GM11168 (cell line): ENCODE measurements around the gene CNTNAP2.

Source experiments
- in situ Hi-C: fragments of 300-500 bp; cut with MboI; formaldehyde crosslinking; loops from one replicate; pipeline ENCODE4 v1.12.0; 2022; ENCODE audit warnings: low sequenced_read_pairs; ENCODE audit not compliant: unreplicated experiment

CNTNAP2 gene

DNA sequence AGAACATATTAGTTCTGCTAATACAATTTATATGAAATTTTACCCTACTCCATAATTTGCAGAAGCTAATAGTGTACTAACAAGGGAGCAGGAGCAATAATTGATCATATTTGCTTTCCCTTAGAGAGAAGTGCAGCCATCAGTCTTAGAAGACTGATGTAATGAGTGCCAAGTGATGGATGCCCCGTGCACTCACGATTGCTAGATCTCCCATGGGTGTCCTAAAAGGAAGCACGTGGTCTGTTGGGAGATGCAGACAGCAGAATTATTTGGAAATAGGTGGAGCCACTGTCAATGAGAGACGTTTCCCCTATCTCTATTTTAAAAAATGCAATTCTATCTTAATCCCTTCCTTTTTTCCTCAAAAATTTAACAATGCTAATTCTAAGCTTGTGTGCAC, 1701.7 kb downstream of the CNTNAP2 start:
- in situ Hi-C loops, result no loop called here

DNA sequence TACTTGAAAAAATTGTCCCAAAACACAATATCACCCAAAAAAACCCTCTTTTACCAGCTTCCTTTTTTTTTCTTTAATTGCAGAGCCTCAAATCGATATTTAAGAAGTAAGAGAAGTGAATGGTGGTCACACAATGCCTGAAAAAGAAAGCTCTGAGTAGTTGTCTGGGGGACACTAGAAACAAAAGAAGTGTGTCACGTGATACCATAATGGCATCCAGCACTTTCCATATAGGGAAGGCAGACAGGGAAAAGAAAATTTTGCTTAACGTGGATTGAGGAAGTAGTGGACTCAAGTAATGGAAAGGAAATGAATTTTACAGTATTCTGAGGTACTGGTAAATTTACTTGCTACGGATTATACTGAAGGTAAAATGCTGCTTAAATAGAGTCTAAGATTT, 1708.1 kb downstream of the CNTNAP2 start:
- in situ Hi-C loops, result no loop called here

DNA sequence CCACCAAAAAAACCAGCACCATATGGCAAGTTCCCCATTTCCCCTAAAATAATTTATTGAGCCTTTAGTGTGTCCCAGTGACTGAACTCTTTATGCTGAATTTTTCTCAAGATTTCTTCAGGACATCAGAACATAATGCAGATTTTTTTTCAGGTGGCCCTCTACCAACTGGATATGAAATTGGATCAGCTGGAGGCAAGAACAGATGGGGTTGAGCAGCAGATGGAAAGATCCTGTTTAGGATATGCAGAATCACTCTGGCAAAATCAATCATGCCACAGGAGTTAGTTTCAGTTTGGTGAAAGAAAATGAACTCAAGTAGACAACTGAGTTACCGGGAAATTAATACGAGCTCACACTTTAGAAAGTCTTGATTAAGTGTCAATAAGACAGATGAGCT, 1712.4 kb downstream of the CNTNAP2 start:
- in situ Hi-C loops, result no loop called here

DNA sequence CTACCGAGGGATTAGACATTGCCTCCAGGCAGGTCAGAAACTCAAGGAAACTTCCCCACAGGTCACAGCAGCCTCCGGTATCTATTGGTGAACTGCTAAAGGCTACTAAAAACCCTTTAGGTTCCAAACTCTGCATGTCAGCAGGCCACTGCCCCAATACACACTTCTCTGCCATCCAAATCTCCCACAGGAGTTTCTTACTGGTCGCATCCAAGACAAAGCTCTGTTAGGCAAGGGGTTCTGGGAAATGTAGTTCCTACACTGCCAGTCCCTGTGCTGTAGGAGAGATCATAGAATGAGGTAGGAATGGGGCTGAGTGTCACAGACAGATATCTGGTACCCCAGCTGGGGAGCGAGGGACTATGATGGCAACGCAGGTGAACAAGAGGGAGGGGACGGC, 1717.0 kb downstream of the CNTNAP2 start:
- in situ Hi-C loops, result no loop called here

DNA sequence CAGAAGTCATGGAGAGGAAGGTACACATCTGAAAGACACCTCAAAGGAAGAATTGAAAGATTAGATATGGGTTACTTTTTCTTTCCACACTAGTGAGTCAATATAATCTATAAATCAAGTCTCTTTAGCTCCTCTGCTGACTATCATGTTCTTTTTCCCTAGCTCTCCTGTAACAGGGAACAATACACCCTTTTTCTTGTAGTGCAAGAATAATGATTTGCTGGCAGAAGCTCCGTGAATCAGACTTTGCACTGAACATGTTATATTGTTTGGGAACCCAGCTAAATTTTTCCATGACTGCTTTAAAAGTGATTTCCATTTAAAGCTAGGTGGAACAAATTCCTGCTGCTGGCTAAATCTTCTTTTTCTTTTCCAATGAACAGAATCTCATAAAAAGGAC, 1717.4 kb downstream of the CNTNAP2 start:
- in situ Hi-C loops, result no loop called here

DNA sequence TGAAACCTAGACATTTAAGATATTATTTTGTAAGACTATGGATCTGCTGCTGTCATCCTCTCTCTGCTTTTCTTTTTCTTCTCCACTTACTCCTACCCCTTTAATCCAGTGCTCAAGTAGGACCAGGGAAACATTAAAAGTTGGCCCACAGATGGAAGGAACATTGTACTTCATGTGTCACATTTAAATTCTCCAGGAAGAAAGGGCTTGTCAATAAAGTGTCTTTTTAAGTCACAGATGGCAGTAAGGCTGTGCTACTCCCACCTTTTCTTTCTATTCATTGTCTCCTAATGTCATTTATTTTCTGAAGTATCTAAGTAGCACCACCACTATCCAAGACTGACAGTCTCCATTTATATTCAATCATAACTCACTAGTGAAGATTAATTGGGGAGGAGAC, 1736.2 kb downstream of the CNTNAP2 start:
- in situ Hi-C loops, result no loop called here

DNA sequence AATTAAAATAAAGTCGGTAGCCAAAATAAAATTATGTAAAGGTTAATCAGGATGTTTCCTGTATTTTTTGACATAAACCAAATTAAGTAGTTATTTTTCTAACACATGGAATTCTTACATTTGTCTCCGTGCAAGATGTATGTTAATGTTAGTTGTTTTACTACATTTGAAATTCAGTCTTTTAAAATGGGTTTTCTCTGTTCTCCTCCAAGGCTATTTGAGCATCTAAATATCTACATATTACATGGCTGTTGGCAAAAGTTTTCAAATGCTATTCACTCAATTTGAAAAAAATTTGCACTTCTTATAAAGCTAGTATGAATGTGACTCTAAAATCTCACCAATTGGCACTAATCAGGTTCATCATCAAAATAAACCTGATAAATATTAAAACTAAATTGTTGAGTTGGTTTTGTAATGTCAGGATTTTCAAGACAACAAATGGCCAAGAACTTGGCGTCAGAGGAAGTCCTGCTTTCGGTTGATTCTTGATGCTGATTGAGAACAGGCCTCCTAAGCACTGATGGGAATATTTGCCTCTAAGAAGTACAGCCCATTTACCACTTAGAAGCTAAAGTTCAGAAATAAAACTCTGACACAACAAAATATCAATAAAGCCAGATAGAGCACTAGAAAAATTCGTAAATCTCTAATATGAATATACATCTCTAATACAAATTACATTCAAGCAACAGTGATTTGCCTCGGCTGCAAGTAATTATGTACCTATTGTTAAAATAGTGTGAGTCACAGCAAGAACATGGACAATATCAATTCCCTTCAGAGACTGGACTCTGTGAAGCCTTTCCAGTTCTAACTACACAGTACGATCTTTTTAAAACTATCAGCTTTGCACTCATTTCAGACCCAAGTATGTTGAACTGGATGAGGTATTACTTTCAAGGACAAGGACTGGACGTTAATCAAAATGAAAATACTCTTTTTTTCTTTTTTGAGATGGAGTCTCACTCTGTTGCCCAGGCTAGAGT, 1740.8 kb downstream of the CNTNAP2 start:
- in situ Hi-C loops, result no loop called here

DNA sequence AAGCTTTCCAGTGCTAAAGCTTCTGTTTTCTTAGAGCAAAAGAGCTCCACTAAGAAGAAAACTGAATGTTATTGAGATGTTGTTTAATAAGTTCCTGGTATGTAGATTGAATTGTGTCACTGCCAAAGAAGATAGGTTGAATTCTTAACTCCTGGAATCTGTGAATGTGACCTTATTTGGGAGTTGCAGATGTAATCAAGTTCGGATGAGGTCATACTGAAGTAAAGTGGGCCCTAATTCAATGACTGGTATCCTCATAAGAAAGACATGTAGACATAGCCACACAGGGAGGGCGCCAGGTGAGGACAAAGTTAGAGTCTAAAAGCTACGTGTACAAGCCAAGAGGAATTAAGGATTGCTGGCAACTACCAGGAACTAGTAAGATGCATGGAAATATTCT, 1741.8 kb downstream of the CNTNAP2 start:
- in situ Hi-C loops, result no loop called here

DNA sequence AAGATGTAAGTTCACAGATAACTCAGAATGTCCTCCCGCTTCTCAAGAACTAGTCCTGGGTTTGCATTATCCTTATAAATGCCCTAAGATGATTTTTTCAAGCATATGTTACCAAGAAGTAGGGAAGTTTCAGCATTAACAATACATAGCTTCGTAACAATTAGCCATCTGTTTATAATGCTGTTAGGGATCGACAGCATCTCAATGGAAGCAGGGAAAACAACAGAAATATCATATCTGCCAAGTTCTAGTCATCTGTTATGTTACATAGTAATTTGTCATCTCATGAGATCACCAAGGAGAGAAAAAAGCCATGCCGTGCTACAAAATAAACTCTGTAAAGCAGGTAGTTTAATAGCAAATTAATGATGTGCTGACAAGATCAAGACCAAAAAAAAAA, 1742.4 kb downstream of the CNTNAP2 start:
- in situ Hi-C loops, result no loop called here

DNA sequence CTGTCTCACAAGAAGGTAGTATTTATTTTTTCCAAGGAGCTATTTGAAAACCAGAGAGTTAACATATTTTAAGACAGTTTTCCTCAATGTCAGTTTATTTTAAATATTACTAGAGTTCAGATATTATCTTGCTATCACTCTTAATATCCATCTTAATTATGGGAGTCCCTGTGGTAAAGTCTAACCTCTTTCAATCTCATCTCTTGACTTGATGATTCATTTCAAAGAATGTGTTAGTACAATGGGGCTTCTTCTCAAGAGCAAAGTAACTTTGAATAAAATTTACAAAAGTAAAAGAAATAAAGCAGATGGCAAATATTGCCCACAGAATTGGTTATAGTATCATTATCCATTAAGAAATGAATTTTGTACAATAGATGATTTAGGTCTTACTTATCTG, 1742.9 kb downstream of the CNTNAP2 start:
- in situ Hi-C loops, result no loop called here

DNA sequence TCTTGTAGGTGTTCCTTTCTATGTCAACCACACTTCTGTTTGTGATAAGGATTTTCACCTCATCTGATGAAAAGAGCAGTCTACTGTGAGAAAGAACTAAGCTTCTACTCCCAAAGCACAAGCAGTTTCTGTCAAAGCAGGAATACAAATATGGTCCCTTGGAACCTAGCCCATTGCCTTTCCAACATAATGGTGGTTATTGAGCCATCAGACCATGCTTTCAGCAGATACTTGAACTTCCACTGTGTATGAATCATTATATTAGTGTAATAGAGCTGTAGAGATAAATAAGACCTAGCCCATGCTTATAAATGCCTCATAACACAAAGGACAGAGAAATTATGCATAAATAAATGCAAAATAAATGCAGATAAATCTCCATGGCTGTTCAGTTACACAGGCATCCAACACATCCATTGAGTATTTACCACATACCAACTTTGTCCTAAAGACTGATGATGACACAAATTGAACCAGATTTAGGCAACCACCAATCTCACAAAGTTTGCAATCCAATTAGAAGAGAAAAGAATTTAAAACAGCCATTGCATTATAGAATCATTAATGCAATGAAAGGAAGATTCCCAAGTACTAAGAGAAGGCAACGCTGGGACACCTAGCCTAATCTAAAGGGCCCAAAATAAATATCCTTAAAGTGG, 1744.6 kb downstream of the CNTNAP2 start:
- in situ Hi-C loops, result no loop called here

DNA sequence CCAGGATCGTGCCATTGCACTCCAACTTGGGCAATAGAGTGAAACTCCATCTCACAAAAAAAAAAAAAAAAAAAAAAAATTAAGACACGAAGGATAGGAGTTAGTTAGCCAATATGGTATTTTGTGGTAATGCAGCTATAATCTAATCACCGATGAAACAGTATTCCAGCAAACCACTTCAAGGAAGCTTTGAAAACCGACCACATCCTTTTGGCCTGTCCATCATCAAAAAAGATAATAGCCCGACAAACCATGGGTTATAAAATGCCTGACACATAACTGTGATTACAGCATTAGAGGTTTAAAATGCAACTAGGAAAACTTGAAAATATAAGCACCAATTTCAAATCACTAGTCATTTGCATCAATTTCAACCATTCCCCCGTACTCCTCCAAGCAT, 1745.3 kb downstream of the CNTNAP2 start:
- in situ Hi-C loops, result no loop called here

DNA sequence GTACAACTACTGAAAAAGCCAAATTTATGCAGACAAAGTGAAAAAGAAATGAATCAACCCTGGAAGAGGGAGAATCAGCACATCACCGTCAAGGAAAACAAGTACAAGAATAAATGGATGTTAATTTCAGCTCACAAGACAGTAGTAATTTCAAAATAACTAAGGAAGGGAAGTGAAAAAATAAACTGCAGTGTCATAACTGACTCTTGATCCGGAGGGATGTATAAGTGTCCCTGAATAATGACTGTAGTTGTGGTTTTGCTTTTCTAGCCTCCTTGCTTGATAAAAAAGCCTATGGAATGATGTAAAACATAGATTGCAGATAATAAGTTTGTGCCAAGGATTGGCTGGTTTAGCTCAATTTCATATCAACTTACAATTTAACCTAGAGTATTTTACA, 1752.9 kb downstream of the CNTNAP2 start:
- in situ Hi-C loops, result no loop called here

DNA sequence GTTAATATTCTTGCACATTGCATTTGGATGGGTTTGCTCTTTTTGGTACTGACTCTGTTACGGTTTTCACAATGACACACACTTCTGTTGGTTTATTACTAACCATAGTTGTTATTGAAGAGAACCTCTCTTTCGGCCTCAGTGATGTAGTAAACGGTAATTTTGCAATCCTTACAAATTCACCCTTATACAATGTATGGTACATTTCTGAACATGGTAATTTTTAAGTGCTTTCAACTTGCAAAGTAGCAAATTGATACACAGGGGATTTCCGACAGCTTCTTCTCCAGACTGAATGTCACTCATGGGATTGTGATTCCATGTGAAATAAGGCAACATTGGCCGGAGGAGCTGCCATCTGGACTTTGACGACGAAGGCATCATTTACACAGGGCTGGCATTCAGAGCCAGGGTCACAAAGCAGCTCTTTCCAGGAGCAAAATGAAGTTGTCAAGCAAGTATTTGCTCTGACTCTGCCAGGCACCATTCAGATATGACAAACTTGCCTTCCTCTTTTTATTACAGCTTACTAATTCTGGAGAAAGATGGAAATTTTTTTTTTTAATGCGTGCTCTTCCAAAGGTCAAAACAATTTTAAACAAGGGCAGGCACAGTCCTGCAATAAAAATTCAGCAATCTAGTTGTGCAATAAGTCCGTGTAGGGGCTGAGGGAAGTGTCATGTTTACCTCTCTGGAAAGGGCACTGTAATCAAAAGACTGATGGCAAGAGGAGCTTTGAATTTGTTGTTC, 1762.5 kb downstream of the CNTNAP2 start:
- in situ Hi-C loops, result no loop called here

DNA sequence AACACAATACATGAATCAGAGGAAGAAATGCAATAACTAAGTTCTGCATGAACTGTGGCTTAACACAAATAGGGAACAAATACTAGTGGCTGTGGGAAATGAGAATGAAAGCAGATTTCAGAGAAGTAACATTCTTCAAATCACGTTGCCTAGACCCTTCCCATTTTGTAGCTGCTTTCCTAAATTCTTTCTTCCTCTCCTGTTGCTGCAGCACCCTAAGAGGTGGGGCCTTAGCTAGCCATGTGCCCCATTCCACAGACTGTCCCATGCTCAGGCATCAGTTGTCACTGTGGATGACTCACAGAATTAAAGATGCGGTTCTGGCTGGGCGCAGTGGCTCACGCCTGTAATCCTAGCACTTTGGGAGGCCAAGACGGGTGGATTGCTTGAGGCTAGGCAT, 1769.3 kb downstream of the CNTNAP2 start:
- in situ Hi-C loops, result no loop called here

DNA sequence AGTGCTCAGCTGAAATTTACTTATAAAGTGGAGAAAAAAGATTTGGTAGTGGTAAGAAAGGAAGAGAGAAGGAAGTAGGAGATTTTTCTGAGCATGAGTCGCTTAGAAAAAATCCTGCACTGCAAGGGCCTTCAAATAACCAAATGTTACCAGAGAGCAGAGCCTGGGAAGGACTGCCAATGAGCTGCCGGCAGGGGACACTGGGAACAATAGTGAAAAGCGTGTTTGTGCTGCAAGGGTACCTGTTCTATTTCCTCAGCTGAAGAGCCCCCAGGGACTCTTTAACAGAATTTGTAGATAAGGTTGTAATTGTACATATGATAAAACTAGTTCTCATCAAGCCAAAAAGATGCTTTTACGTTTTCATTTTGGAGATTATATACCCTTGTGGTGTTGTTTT, 1777.7 kb downstream of the CNTNAP2 start:
- in situ Hi-C loops, result no loop called here

DNA sequence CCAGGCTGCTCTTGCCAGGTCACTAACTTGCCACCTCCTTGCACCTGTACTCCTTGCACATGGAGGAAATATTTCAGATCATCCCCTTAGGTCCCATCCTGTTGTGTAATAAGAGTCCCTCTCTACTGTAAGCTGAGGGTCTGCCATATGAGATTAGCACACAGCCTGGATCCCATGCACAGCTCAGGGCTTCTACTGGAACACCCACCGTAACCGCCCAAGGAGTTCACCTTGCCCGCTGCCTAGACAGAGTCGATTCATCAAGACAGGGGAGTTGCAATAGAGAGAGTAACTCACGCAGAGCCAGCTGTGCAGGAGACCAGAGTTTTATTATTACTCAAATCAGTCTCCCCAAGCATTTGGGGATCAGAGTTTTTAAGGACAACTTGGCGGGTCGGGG, 1779.5 kb downstream of the CNTNAP2 start:
- in situ Hi-C loops, result no loop called here

DNA sequence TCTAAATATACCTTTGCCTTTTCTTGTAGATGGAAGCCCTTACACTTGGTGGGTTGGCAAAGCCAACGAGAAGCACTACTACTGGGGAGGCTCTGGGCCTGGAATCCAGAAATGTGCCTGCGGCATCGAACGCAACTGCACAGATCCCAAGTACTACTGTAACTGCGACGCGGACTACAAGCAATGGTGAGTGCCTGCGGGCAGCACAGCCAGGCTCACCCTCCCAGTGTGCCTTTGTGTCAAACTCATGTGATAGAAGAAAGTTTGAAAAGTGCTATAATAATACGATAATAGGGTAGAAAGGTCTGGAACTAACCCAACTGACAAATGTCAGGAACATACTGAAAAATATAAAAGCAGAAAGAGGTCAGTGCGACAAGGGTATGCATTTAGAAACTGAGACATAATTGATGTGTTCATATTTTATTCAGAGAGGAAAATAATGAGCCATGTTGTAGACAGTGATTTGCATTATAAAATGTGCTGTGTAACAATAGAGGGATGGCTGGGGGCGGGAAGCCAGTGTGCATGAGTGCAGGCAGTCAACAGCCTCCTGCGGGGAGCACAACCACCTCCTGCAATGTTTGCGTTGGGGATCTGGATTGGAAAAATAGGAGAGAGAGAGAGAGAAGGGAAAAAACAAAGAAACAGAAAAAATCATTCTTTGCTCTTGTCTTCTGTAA, 1787.1 kb downstream of the CNTNAP2 start:
- in situ Hi-C loops, result no loop called here

DNA sequence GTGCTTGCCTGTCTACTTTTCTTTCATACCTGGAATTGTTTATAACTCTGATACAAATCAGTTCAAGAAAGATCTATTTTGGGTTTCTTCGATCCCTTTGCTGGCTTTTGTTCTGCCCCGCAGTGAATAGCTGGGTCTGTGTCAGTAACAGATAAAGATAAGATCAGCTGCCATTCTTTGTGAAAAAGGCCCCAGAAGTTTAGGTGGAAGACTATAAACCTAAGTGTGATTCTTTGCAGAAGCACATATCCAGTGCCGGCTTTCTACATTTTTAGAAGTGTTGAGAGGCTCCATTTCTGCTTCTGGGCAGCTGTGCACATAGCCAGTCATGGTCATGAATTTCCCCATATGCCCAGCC, 1787.6 kb downstream of the CNTNAP2 start:
- in situ Hi-C loops, result no loop called here

DNA sequence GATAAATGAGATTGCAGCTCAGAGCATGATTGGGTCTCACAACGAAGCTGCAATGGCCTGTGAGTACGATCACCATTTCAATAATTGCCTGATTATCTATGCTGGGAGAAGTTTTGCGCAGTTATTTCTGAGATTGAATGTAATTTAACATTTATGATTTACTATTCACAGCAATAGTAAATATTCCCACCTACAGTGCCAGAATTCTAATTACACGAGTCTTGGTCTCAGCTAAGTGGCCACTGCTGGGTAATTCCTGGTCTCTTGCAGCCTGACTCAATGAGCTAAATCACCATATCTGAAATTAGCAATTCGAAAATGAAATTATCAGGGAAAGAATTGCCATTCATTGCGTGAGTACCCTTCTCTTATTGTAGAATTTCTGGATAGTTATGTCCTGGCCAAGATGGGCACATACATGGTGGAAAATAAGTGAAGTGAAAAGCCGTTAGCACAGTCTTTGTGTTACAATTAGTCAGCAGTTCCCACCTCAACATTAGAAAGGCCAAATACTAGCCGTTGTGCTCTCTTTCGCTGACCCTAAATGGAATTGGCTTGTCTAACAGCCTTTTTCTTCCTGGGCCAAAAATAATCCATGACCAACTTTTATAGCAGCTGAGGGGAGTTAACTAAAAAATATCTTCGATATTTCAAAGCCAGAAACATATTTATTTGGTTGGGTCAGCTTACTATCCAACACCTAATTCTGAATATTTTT, 1793.0 kb downstream of the CNTNAP2 start:
- in situ Hi-C loops, result no loop called here
